Measurements from ENCODE around the gene GMPPA. TPM values are rescaled to one million over a fixed set of nuclear protein-coding genes. Genes with fewer than 3 reads are reported as not detected.

Gene GMPPA
- total RNA-seq, 1 experiment from 2014 or later = 78.1 TPM

DNA sequence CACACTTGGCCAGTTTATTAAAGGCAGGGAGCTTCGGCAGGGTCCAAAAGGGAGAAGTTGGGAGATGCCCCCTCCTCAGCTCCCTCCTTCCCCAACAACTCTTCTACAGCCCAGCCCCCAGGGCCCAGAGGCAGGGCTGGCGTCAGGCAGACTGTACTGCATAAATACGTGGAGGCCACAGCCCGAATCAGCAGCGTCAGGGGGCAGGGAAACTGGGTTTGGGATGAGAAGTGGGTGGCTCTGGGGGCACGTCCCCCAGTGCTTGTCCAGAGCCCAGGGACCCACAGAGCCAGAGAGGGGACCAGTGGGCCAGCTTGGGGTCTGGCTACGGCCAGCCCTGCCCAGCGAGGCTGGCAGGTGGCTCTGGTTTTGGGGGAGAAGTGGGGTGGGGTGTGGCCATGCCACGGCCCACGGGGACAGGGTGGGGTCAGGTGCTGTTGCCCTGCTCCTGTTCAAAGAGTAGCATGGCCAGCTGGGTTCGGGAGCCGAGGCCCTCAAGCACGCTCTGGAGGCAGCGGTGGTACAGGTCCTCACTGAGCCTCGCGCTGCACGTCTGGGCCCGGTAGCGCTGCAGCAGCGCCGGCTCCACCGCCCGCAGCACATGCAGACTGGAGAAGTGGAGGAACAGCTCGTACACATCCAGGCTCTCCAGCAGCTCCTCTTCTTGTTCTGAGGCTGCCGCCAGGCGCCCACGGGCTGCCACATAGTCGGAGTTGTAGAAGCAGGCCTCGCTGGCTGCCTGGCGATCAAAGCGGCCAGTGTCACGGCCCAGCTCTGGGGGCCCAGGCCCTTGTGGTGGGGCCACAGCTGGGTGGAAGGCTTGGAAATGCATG is 40.5 kb downstream of the GMPPA start:
- H3K79me2 ChIP-seq (ENCODE audit: low read length) = peaks cover 14% of the 10 kb centered on the region
- H4K20me1 ChIP-seq (ENCODE audit: low read length) = no peaks in the 10 kb centered on the region
- no peak overlapping the region for H3K4me2 ChIP-seq (ENCODE audit: low read length)
- TF ChIP-seq, protein P1, sequence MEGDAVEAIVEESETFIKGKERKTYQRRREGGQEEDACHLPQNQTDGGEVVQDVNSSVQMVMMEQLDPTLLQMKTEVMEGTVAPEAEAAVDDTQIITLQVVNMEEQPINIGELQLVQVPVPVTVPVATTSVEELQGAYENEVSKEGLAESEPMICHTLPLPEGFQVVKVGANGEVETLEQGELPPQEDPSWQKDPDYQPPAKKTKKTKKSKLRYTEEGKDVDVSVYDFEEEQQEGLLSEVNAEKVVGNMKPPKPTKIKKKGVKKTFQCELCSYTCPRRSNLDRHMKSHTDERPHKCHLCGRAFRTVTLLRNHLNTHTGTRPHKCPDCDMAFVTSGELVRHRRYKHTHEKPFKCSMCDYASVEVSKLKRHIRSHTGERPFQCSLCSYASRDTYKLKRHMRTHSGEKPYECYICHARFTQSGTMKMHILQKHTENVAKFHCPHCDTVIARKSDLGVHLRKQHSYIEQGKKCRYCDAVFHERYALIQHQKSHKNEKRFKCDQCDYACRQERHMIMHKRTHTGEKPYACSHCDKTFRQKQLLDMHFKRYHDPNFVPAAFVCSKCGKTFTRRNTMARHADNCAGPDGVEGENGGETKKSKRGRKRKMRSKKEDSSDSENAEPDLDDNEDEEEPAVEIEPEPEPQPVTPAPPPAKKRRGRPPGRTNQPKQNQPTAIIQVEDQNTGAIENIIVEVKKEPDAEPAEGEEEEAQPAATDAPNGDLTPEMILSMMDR (conservative IDR thresholded peaks at IDR 0.05; ENCODE audit: low read depth, low read length) = no peak
- no peak for TF ChIP-seq EZH2 (IDR thresholded peaks at IDR 0.05; ENCODE audit: low read length, unreplicated experiment)
- no peak for TF ChIP-seq EZH2phosphoT487 (IDR thresholded peaks at IDR 0.05; ENCODE audit: borderline replicate concordance, low read length)
- H3K9ac ChIP-seq (ENCODE audit: low read length) = no peak overlapping the region
- peaks cover 13% of the 10 kb centered on the region for H3K36me3 ChIP-seq (ENCODE audit: low read depth, low read length)
- no peak overlapping the region for H3K4me3 ChIP-seq (ENCODE audit: low read length)
- no peaks in the 10 kb centered on the region for H3K9me3 ChIP-seq (ENCODE audit: low read length)
- BruUV-seq (replicated peaks) = no TSS peak
- no peak overlapping the region for H3K27ac ChIP-seq (ENCODE audit: low read length)
- no peaks in the 10 kb centered on the region for H3K9me2 ChIP-seq (replicated peaks; ENCODE audit: low read length)
- ATAC-seq (no peak), DNase-seq (no peak)
- POLR2A ChIA-PET (ENCODE audit: unreplicated experiment) = no interaction called here
- CTCF ChIA-PET = interaction anchor here (0.5 kb wide), 1 partner anchor 9 kb away, joined by 3 read pairs; no protein-coding TSS in a partner anchor
- no peaks in the 10 kb centered on the region for H3F3A ChIP-seq (ENCODE audit: low read length, unreplicated experiment)
- intact Hi-C loops (cut with micrococcal nuclease) = no loop called here
- peaks cover 7% of the 10 kb centered on the region; the same call in 1 of the 2 replicates for H3K4me1 ChIP-seq (ENCODE audit: insufficient read depth, low read length)
- H2AFZ ChIP-seq (ENCODE audit: low read length) = no peak overlapping the region
- no peaks in the 10 kb centered on the region for H3K27me3 ChIP-seq (ENCODE audit: low read length)

DNA sequence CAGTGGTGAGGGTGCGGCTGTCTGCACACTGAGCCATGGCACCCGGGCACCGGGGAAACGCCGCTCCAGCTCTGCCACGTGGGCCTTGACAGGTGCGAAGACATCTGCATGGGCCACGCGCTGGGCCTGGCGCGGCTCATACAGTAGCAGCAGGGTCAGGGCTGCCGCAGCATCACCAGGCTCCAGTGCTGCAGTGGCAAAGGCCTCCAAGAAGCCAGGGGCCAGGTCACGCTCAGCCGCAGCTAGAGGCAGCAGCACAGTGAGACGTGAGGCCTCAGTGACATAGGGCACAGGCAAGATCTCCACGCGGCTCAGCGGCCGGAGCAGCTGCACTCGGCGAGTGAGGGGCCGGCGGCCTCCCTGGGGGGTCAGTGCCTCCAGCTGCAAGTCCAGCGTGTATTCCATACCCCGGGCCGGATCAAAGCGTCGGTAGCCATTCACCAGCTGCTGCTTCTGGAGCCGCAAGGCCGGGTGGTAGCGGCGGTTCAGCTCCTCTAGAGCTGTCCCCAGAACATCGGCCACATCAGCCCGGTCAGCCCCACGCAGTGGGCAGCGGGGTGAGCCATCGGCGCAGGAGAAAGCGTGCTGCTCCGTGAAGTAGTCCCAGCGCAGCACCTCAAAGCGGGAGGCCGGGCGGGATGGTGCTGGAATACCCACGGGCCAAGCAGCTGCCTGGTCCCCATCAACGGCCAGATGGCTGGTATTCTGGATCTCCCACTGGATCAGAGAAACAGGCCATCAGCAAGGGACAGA is 41.4 kb downstream of the GMPPA start:
- Histone ChIP-seq H3K9me3 (ENCODE audit: low read length) (no peaks in the 10 kb centered on the region), H3K4me2 (ENCODE audit: low read length) (no peak overlapping the region), H3K36me3 (ENCODE audit: low read depth, low read length) (peaks cover 13% of the 10 kb centered on the region), H3K4me1 (ENCODE audit: insufficient read depth, low read length) (peaks cover 7% of the 10 kb centered on the region; the same call in 1 of the 2 replicates), H3K9me2 (replicated peaks; ENCODE audit: low read length) (no peaks in the 10 kb centered on the region), H4K20me1 (ENCODE audit: low read length) (no peaks in the 10 kb centered on the region), H3K27me3 (ENCODE audit: low read length) (no peaks in the 10 kb centered on the region), H3K27ac (ENCODE audit: low read length) (no peak overlapping the region), H3K4me3 (ENCODE audit: low read length) (no peak overlapping the region), H2AFZ (ENCODE audit: low read length) (no peak overlapping the region), H3F3A (ENCODE audit: low read length, unreplicated experiment) (no peaks in the 10 kb centered on the region), H3K9ac (ENCODE audit: low read length) (no peak overlapping the region), H3K79me2 (ENCODE audit: low read length) (peaks cover 14% of the 10 kb centered on the region)
- no peak for DNase-seq
- no TSS peak for BruUV-seq (replicated peaks)
- intact Hi-C loops (cut with micrococcal nuclease) = no loop called here
- ChIA-PET CTCF (interaction anchor here (0.5 kb wide), 1 partner anchor 10 kb away, joined by 3 read pairs; no protein-coding TSS in a partner anchor), POLR2A (ENCODE audit: unreplicated experiment) (no interaction called here)
- TF ChIP-seq EZH2phosphoT487 (IDR thresholded peaks at IDR 0.05; ENCODE audit: borderline replicate concordance, low read length) (no peak), EZH2 (IDR thresholded peaks at IDR 0.05; ENCODE audit: low read length, unreplicated experiment) (no peak)
- TF ChIP-seq, protein P1 (conservative IDR thresholded peaks at IDR 0.05; ENCODE audit: low read depth, low read length) = no peak
- no peak for ATAC-seq

Data from PC-3 (cell line).